ENCODE data around the gene COQ10A. TPM values are rescaled to one million over a fixed set of nuclear protein-coding genes. Genes with fewer than 3 reads are reported as not detected.

COQ10A gene
- total RNA-seq, 1 experiment from 2014 or later, result 26.1 TPM

DNA sequence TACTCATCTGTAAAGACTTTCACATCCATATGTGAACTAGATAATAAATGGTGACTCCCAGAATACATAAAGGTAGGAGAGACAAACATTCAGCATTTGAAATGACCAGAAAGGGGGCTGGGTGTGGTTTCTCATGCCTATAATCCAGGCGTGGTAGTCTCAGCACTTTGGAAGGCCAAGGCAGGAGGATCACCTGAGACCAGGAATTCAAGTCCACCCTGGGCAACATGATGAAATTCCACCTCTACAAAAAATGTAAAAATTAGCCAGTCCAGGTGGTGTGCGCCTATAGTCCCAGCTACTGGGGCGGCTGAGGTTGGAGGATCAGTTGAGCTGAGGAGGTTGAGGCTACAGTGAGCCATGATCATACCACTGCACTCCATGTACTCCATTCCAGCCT is 37.5 kb downstream of the COQ10A start:
- Histone ChIP-seq H3K18ac (ENCODE audit: insufficient read length, low read depth, low read length) (no peak overlapping the region), H3K23ac (ENCODE audit: insufficient read length, low read depth, low read length) (no peak overlapping the region), H2BK5ac (ENCODE audit: insufficient read length, low read length) (no peak overlapping the region), H3K27ac (ENCODE audit: insufficient read length, low read depth, low read length) (no peak overlapping the region), H3K23me2 (ENCODE audit: insufficient read length, low read depth, low read length, poor library complexity, severe bottlenecking) (peaks cover 7% of the 10 kb centered on the region), H4K91ac (ENCODE audit: insufficient read length, low read depth, low read length) (no peak overlapping the region), H3K27me3 (ENCODE audit: insufficient read depth, low read length) (no peaks in the 10 kb centered on the region), H3K14ac (ENCODE audit: insufficient read depth, low read length) (no peak overlapping the region), H2BK20ac (ENCODE audit: low read depth, low read length, poor library complexity, severe bottlenecking) (no peak overlapping the region), H4K5ac (ENCODE audit: insufficient read length, low read depth, low read length) (no peak overlapping the region), H3K4me2 (ENCODE audit: insufficient read depth, insufficient read length, low read length) (no peak overlapping the region), H2AFZ (ENCODE audit: low read length) (no peak overlapping the region), H3K4ac (ENCODE audit: low read depth, low read length) (no peak overlapping the region), H2BK15ac (ENCODE audit: low read depth, low read length) (no peak overlapping the region), H3K56ac (ENCODE audit: insufficient read length, low read depth, low read length) (no peak overlapping the region), H2AK5ac (ENCODE audit: insufficient read length, low read length) (no peak overlapping the region), H2BK12ac (ENCODE audit: insufficient read length, low read depth, low read length) (no peak overlapping the region), H3K9ac (ENCODE audit: extremely low read depth, insufficient read length, low read length) (no peak overlapping the region), H4K8ac (replicated peaks; ENCODE audit: insufficient read length, low read depth, low read length) (no peak overlapping the region), H3K79me1 (ENCODE audit: insufficient read depth, low read depth, low read length, poor library complexity, severe bottlenecking) (peaks cover 3% of the 10 kb centered on the region), H3K9me3 (ENCODE audit: control insufficient read depth, low read depth, low read length) (no peaks in the 10 kb centered on the region), H3K4me1 (ENCODE audit: insufficient read depth, low read length) (no peaks in the 10 kb centered on the region; the same call in 1 of the 2 replicates), H4K20me1 (ENCODE audit: control insufficient read depth, insufficient read depth, insufficient read length) (no peaks in the 10 kb centered on the region), H3T11ph (ENCODE audit: low read length) (no peak overlapping the region), H3K79me2 (ENCODE audit: insufficient read depth, low read length) (peaks cover 4% of the 10 kb centered on the region; the same call in 1 of the 2 replicates), H2BK120ac (ENCODE audit: low read depth, low read length, poor library complexity, severe bottlenecking) (no peak overlapping the region)
- TF ChIP-seq, protein P1, sequence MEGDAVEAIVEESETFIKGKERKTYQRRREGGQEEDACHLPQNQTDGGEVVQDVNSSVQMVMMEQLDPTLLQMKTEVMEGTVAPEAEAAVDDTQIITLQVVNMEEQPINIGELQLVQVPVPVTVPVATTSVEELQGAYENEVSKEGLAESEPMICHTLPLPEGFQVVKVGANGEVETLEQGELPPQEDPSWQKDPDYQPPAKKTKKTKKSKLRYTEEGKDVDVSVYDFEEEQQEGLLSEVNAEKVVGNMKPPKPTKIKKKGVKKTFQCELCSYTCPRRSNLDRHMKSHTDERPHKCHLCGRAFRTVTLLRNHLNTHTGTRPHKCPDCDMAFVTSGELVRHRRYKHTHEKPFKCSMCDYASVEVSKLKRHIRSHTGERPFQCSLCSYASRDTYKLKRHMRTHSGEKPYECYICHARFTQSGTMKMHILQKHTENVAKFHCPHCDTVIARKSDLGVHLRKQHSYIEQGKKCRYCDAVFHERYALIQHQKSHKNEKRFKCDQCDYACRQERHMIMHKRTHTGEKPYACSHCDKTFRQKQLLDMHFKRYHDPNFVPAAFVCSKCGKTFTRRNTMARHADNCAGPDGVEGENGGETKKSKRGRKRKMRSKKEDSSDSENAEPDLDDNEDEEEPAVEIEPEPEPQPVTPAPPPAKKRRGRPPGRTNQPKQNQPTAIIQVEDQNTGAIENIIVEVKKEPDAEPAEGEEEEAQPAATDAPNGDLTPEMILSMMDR (conservative IDR thresholded peaks at IDR 0.05), result no peak
- Mint-ChIP-seq H3K36me3 (ENCODE audit: insufficient read depth in 1 of 3, low read depth in 3 of 3) (peaks cover 12 to 52% (median 30%) of the 10 kb centered on the region in 3 experiments; a peak in 6 of 7 replicates), H3K27ac (no peak overlapping the region), H3K4me3 (no peak overlapping the region), H3K27me3 (ENCODE audit: low read depth) (no peaks in the 10 kb centered on the region), H3K4me1 (peaks cover 8 to 11% of the 10 kb centered on the region in 2 experiments), H3K9me3 (no peaks in the 10 kb centered on the region)
- WGBS (ENCODE audit: extremely low coverage, insufficient read length, low lambda C conversion rate), result no CpG with 5 or more reads among the region's 3 CpGs
- no peak for DNase-seq
